GM19043 (cell line): ENCODE results near the gene UBA3.

Experiments
- ATAC-seq: cut with Tn5 transposase; IDR thresholded peaks from one replicate; pipeline ENCODE4 v1.9.1; 2021; ENCODE audit warnings: low read depth; ENCODE audit not compliant: unreplicated experiment

UBA3 gene

GRCh38 chr3:69080233-69080920 is at the start of gene UBA3:
Gene UBA3, minus strand, starts transcription at chr3:69080365. Its CDS starts 12 bp downstream, at chr3:69080353.
- peak; percentile 41 for ATAC-seq

- no peak for ATAC-seq
Measured at GRCh38 chr3:69129531-69129930, 49.4 kb upstream of the UBA3 start.

- no peak for ATAC-seq
Measured at GRCh38 chr3:69128509-69128908, 48.3 kb upstream of the UBA3 start.

GRCh38 chr3:69126999-69127398 is 46.8 kb upstream of the UBA3 start:
- ATAC-seq = no peak

- ATAC-seq = no peak
Measured at GRCh38 chr3:69126216-69126615, 46.1 kb upstream of the UBA3 start.

GRCh38 chr3:69122403-69122802 is 42.2 kb upstream of the UBA3 start, which contains the start of gene LMOD3:
Gene LMOD3, minus strand, starts transcription at chr3:69122595. Its CDS starts 209 bp downstream, at chr3:69122386.
- no peak for ATAC-seq

- ATAC-seq = no peak
Measured at GRCh38 chr3:69121950-69122349, 41.8 kb upstream of the UBA3 start.

- no peak for ATAC-seq
Measured at GRCh38 chr3:69121513-69121912, 41.3 kb upstream of the UBA3 start.

GRCh38 chr3:69120879-69121464 is 40.8 kb upstream of the UBA3 start:
- ATAC-seq = peak; percentile 72

GRCh38 chr3:69119681-69120080 is 39.5 kb upstream of the UBA3 start:
- no peak for ATAC-seq

- ATAC-seq = no peak
Measured at GRCh38 chr3:69119138-69119537, 39.0 kb upstream of the UBA3 start.

GRCh38 chr3:69118555-69118954 is 38.4 kb upstream of the UBA3 start:
- ATAC-seq = no peak

- no peak for ATAC-seq
Measured at GRCh38 chr3:69116897-69117296, 36.7 kb upstream of the UBA3 start.

GRCh38 chr3:69116162-69116561 is 36.0 kb upstream of the UBA3 start:
- no peak for ATAC-seq

GRCh38 chr3:69115731-69116130 is 35.6 kb upstream of the UBA3 start:
- ATAC-seq = no peak

GRCh38 chr3:69113536-69113935 is 33.4 kb upstream of the UBA3 start:
- ATAC-seq = no peak

GRCh38 chr3:69110941-69111546 is 30.9 kb upstream of the UBA3 start:
- ATAC-seq = no peak

GRCh38 chr3:69108811-69109210 is 28.6 kb upstream of the UBA3 start:
- no peak for ATAC-seq

- no peak for ATAC-seq
Measured at GRCh38 chr3:69107841-69108240, 27.7 kb upstream of the UBA3 start.

- no peak for ATAC-seq
Measured at GRCh38 chr3:69105320-69105719, 25.2 kb upstream of the UBA3 start.

GRCh38 chr3:69104586-69104985 is 24.4 kb upstream of the UBA3 start:
- no peak for ATAC-seq

GRCh38 chr3:69103123-69103522 is 23.0 kb upstream of the UBA3 start:
- ATAC-seq = no peak
